Fibroblast of gingiva (primary cell): Measurements from ENCODE around the gene GPBP1L1.
"Not testable (repeated sequence)": the region's sequence is repeated elsewhere in the genome, so short reads cannot be mapped to it uniquely, and the experiment has no call there.

Experiments used
- DNase-seq: peaks from one replicate; pipeline ENCODE4 v3.0.0-alpha.2; 2011; ENCODE audit warnings: low read depth

Gene GPBP1L1

GRCh38 chr1:45635211-45635610 lies 51.1 kb downstream of the GPBP1L1 start:
- no peak for DNase-seq

GRCh38 chr1:45630429-45630828 lies 55.9 kb downstream of the GPBP1L1 start:
- no peak for DNase-seq

GRCh38 chr1:45629035-45629434 lies 57.3 kb downstream of the GPBP1L1 start:
- DNase-seq = no peak

GRCh38 chr1:45623972-45624371 lies 62.4 kb downstream of the GPBP1L1 start, which contains the start of gene CCDC17:
CCDC17 (minus strand) TSS chr1:45624054; CDS start chr1:45623909, 145 bp downstream.
- no peak for DNase-seq

- no peak for DNase-seq
Observed at GRCh38 chr1:45622524-45623394, 63.6 kb downstream of the GPBP1L1 start.

GRCh38 chr1:45621895-45622523 lies 64.3 kb downstream of the GPBP1L1 start:
- no peak for DNase-seq

GRCh38 chr1:45621501-45621836 lies 64.9 kb downstream of the GPBP1L1 start:
- DNase-seq = no peak

- no peak for DNase-seq
Observed at GRCh38 chr1:45620588-45621500, 65.5 kb downstream of the GPBP1L1 start.

GRCh38 chr1:45619149-45619921 lies 67.0 kb downstream of the GPBP1L1 start:
- DNase-seq = no peak

- no peak for DNase-seq
Observed at GRCh38 chr1:45617618-45618017, 68.7 kb downstream of the GPBP1L1 start.

- no peak for DNase-seq
Observed at GRCh38 chr1:45615885-45616284, 70.4 kb downstream of the GPBP1L1 start.

- no peak for DNase-seq
Observed at GRCh38 chr1:45612941-45613579, 73.3 kb downstream of the GPBP1L1 start.

- DNase-seq = no peak
Observed at GRCh38 chr1:45610589-45611226, 75.6 kb downstream of the GPBP1L1 start.

GRCh38 chr1:45608175-45609156 lies 77.9 kb downstream of the GPBP1L1 start:
- DNase-seq = no peak

GRCh38 chr1:45607404-45608074 lies 78.8 kb downstream of the GPBP1L1 start:
- DNase-seq = no peak

GRCh38 chr1:45604239-45604638 lies 82.1 kb downstream of the GPBP1L1 start:
- DNase-seq = no peak

GRCh38 chr1:45596765-45597164 lies 89.6 kb downstream of the GPBP1L1 start:
- DNase-seq = not testable (repeated sequence)

- no peak for DNase-seq
Observed at GRCh38 chr1:45594412-45594811, 91.9 kb downstream of the GPBP1L1 start.

- DNase-seq = no peak
Observed at GRCh38 chr1:45589861-45590260, 96.5 kb downstream of the GPBP1L1 start.
